Measurements from ENCODE around the gene DPF3. TPM values are rescaled to one million over a fixed set of nuclear protein-coding genes. Genes with fewer than 3 reads are reported as not detected.

The DPF3 gene
- total and polyA plus RNA-seq, 2 donors, result 0.71 to 2.2 TPM

DNA sequence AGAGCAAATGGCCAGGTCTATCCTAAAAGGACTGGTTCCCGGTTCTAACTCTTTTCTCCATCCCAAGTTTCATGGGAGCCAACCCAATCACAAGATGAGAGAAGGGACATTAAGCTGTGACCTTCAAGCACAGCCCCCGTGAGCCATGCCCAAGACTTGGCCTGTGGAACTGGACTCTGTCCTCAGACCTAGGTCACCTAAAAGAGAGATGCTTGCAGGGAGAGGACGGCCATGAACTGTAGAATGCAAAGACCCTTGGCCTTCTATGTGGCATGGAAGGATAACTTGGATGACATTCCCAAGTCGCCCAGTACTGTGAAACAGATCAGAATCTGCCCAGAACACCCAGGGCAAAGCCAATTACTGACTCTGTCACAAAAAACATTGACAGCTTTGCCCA, 263.5 kb downstream of the DPF3 start:
- WGBS, result 92% methylated on average over 4 of the region's 4 CpGs
- no peak for DNase-seq (ENCODE audit: extremely low spot score)
- Histone ChIP-seq H3K4me3 (ENCODE audit: low read depth, low read length) (no peak overlapping the region), H3K36me3 (ENCODE audit: insufficient read depth) (no peaks in the 10 kb centered on the region), H3K4me1 (ENCODE audit: insufficient read depth) (no peaks in the 10 kb centered on the region), H3K27ac (ENCODE audit: low read depth) (no peak overlapping the region)

DNA sequence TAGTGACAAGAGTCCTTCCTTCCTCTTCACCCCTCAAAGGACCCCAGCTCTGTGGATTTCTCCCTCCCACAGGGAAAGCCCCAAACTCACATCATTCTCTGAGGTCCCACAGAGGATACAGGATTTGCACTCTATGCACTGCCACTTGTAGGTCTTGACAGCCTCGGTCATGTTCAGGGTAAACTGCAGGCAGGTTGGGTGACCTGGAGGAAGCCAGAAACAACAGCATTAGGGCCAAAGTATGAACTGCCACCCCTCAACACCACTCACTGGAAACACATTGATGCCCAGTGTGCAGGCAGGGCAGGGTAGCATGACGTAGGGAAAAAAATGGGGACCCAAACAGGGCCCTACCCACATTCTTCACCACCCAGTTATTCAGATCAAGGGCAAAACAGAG, 264.4 kb downstream of the DPF3 start:
- H3K27ac ChIP-seq (ENCODE audit: low read depth), result no peak overlapping the region
- no peaks in the 10 kb centered on the region for H3K36me3 ChIP-seq (ENCODE audit: insufficient read depth)
- H3K4me1 ChIP-seq (ENCODE audit: insufficient read depth), result no peaks in the 10 kb centered on the region
- H3K4me3 ChIP-seq (ENCODE audit: low read depth, low read length), result no peak overlapping the region
- DNase-seq (ENCODE audit: extremely low spot score), result no peak
- WGBS, result 92% methylated on average over 2 of the region's 2 CpGs

DNA sequence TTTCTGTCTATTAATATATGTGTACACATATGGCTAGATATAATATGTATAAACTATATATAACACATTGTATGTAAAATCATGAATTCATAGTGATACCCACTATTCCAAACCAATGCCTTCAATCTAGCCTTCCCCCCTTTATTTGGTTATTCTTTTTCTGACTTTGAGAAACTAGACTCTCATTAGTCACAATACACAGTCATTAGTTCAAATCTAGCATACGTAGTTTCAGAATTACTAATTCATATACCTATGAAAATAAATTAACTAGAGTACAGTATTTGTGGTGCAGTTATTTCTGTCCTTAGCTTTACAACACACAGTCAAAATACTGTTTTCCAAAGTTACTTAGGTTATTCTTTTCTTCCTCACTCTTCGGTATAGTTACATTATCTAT, 268.2 kb downstream of the DPF3 start:
- 95% methylated on average over 2 of the region's 2 CpGs for WGBS
- H3K4me1 ChIP-seq (ENCODE audit: insufficient read depth), result no peaks in the 10 kb centered on the region
- DNase-seq (ENCODE audit: extremely low spot score), result no peak

DNA sequence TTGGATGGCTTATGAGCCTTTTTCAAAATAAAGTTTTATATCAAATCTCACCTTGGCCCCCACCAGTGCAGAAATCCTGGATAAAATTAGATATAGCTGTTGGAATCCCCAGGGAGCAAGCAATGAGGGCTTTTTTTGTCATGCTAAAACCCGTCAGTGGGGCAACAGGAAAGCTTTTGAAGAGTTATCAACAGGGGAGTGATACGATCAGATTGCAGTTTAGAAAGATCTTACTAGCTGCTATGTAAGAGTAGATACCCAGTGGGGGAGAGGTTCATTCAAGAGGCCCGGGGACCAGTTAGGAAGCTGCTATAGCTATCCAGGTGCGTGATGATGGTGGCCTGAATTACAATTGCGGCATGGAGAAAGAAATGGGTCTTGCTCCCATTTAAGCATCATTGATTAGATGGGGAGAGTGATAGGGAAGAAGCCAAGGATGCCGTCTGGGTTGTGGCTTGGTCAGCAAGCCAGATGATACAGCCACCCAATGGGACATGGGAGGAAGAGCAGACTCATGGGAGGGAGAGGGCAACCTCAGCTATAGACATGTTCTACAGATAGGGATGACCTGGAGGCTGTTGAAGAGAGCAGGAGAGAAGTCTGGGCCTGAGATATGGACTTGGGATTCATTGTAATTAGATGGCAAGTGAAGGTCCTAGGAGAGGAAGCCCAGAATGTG, 272.4 kb downstream of the DPF3 start:
- Histone ChIP-seq H3K27ac (ENCODE audit: low read depth) (no peak overlapping the region), H3K4me3 (ENCODE audit: low read depth, low read length) (no peak overlapping the region), H3K36me3 (ENCODE audit: insufficient read depth) (no peaks in the 10 kb centered on the region), H3K4me1 (ENCODE audit: insufficient read depth) (no peaks in the 10 kb centered on the region)
- WGBS, result 69% methylated on average over 6 of the region's 6 CpGs
- DNase-seq (ENCODE audit: extremely low spot score), result no peak

More for the DNA sequence above, 268.2 kb downstream of the DPF3 start:
- no peak overlapping the region for H3K27ac ChIP-seq (ENCODE audit: low read depth)
- H3K36me3 ChIP-seq (ENCODE audit: insufficient read depth), result no peaks in the 10 kb centered on the region
- no peak overlapping the region for H3K4me3 ChIP-seq (ENCODE audit: low read depth, low read length)

DNA sequence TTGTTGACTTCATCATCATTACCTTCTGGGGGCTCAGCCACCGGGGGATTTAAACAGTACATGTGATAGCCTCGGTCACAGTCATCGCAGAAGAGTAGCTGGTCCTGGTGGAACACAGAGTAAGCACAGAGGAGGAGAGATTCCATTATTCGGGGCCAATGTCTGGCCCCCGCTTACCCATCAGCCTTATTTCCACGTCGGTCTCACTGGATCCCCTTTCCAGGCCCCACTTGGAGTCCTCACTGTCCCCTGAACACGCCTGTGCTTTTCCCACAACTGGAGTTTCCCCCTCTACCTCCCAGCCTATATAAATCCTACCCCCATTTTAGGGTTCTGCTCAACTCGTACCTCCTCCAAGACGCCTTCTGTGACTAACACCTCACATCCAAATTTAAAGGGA, 274.0 kb downstream of the DPF3 start:
- Histone ChIP-seq H3K4me1 (ENCODE audit: insufficient read depth) (no peaks in the 10 kb centered on the region), H3K27ac (ENCODE audit: low read depth) (no peak overlapping the region), H3K36me3 (ENCODE audit: insufficient read depth) (no peaks in the 10 kb centered on the region), H3K4me3 (ENCODE audit: low read depth, low read length) (no peak overlapping the region)
- WGBS, result 93% methylated on average over 10 of the region's 10 CpGs
- no peak for DNase-seq (ENCODE audit: extremely low spot score)

DNA sequence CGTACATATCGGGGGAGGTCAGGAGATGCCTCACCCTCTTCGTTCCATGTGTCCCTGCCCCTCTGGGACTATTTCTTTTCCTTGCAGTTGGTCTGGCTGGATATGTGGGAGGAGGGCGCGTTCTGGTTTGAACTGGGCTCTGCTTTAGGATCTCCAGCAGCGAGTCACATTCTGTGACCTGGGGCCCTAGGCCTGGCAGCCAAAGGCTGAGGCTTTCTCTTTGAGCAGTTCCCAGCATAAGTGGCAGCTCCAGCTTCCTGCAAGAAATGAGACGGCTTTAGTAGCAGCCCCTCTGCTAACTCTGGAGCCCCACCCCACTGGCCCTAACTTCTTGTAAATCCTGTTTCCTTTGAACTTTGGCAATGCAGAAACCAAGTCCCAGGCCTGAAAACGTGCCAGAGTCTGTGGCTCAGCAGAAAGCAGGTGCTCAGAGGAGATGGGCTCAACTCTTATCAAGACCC, 274.8 kb downstream of the DPF3 start:
- H3K36me3 ChIP-seq (ENCODE audit: insufficient read depth), result no peaks in the 10 kb centered on the region
- H3K27ac ChIP-seq (ENCODE audit: low read depth), result no peak overlapping the region
- 76% methylated on average over 8 of the region's 8 CpGs for WGBS
- no peak for DNase-seq (ENCODE audit: extremely low spot score)
- H3K4me1 ChIP-seq (ENCODE audit: insufficient read depth), result no peaks in the 10 kb centered on the region
- no peak overlapping the region for H3K4me3 ChIP-seq (ENCODE audit: low read depth, low read length)

DNA sequence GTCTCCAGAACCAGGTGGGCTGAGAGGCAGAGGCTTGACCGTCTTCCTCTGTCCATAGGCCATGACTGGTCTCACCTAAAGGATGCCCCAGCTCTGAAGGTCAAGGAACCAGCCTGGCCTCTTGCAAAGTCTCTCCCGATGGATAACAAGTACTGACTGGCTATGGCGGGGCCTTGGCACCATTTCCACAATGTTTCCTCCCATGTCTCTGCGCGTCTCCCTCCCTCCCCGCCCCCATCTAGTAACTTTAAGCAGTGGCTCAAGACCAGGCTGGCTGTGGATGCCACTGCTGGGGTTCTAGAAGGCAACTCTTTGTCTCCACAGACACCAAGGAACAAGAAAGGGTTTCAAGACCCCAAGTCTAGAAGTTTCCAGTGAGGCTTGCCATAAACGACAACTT, 275.5 kb downstream of the DPF3 start:
- H3K36me3 ChIP-seq (ENCODE audit: insufficient read depth), result no peaks in the 10 kb centered on the region
- H3K4me1 ChIP-seq (ENCODE audit: insufficient read depth), result no peaks in the 10 kb centered on the region
- no peak for DNase-seq (ENCODE audit: extremely low spot score)
- no peak overlapping the region for H3K27ac ChIP-seq (ENCODE audit: low read depth)
- H3K4me3 ChIP-seq (ENCODE audit: low read depth, low read length), result no peak overlapping the region
- 92% methylated on average over 7 of the region's 7 CpGs for WGBS

DNA sequence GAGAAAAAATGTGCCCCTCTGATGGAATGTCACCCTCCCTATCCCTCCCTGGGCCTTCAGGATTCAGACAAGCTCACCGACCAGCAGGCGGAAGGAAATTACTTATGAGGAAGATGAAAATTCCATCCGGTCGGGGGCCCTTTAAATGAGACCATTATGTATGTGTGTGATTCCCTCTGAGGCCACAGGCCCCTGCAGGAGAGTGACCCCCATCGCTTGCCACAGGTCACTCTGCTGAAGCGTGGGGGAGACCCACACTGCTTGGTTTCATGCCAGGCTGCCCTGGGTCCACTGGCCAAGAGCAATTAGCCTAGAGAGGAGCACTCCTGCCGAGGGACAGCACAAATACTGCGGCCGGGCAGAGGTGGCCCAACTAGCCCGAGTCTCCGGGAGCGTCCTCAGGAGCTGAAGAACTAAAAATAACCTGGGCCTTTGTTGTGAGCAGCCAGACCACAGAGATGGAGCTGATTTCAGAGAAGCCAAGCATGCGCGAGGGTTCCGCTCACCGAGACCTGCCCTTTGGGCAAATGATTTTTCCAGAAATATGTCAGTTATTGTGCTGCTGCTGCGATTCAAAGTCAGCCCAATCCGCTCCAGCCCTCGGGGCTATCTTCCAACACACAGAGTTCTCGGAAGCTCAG, 276.4 kb downstream of the DPF3 start:
- WGBS, result 63% methylated on average over 20 of the region's 20 CpGs
- Histone ChIP-seq H3K36me3 (ENCODE audit: insufficient read depth) (no peaks in the 10 kb centered on the region), H3K4me1 (ENCODE audit: insufficient read depth) (no peaks in the 10 kb centered on the region), H3K4me3 (ENCODE audit: low read depth, low read length) (no peak overlapping the region), H3K27ac (ENCODE audit: low read depth) (no peak overlapping the region)
- no peak for DNase-seq (ENCODE audit: extremely low spot score)

DNA sequence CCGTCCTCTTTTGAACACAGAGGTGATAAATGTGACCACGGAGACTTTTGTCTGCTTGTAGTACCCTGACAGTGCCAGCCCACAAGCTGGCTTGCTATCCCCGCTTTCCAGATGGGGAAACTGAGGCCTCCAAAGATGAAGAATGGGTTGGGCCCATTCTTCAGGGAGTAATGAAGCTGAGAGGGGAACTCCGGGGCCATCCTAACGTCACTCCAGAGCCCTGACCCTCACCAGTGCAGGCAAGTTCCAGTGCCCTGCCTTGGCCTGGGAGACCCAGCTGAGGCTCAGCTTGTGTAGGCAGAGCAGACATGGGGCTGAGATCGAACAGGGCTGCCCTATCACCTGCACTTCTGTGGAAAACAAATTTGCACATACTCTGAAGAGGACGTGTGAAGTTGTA, 277.1 kb downstream of the DPF3 start:
- no peaks in the 10 kb centered on the region for H3K36me3 ChIP-seq (ENCODE audit: insufficient read depth)
- H3K27ac ChIP-seq (ENCODE audit: low read depth), result no peak overlapping the region
- no peak overlapping the region for H3K4me3 ChIP-seq (ENCODE audit: low read depth, low read length)
- no peaks in the 10 kb centered on the region for H3K4me1 ChIP-seq (ENCODE audit: insufficient read depth)
- WGBS, result 84% methylated on average over 7 of the region's 7 CpGs
- DNase-seq (ENCODE audit: extremely low spot score), result no peak

DNA sequence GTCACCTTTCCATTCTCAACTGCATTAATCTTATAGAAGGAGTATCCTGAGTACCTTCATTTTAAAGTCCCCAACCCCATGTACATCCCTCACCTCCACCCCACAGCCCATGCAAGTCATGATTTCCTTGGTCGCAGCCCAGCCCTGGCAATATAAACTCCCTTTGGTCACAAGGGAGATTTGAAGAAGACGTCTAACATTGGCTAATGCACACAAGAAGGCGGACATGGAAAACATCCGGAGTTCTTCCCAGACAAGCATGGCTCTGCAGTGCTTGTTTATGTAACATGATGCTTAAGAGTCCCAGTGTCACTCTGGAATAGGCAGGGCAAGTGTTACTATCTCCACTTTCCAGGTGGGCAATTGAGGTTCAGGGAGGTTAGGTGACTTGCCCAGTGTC, 277.6 kb downstream of the DPF3 start:
- Histone ChIP-seq H3K4me3 (ENCODE audit: low read depth, low read length) (no peak overlapping the region), H3K4me1 (ENCODE audit: insufficient read depth) (no peaks in the 10 kb centered on the region), H3K36me3 (ENCODE audit: insufficient read depth) (no peaks in the 10 kb centered on the region), H3K27ac (ENCODE audit: low read depth) (no peak overlapping the region)
- WGBS, result 57% methylated on average over 4 of the region's 4 CpGs
- no peak for DNase-seq (ENCODE audit: extremely low spot score)

DNA sequence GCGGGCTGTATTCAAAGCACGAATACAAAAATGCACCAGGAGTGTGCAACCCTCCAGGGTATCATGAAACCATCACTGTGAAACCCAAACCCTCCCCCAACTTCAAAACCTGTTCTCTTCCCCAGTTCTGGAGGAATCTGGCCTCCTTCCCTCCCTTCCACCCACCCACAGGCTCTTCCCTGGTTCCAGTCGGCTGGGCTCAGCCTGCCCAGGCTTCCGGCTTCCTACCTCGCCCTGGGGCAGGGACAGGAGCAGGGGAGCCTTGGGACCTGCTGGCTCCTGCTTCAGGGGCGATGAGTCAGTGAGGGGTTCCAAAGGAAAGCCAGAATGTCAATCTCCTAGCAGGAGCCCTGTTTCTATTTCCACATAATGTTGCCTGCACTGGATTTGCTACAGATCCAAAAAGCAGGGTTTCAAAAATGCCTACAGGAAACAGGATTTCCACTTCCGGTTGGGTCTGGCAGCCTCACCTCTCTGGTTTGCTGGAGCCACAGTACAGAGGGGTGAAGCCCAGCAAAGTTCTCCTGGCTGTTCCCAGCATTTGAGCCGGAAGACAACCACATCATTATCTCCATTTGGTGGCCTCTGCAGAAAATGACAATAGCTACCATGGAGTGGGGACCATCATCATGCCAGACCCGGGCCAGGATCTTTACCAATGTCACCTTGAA, 278.3 kb downstream of the DPF3 start:
- Histone ChIP-seq H3K4me3 (ENCODE audit: low read depth, low read length) (no peak overlapping the region), H3K4me1 (ENCODE audit: insufficient read depth) (no peaks in the 10 kb centered on the region), H3K36me3 (ENCODE audit: insufficient read depth) (no peaks in the 10 kb centered on the region), H3K27ac (ENCODE audit: low read depth) (no peak overlapping the region)
- DNase-seq (ENCODE audit: extremely low spot score), result no peak
- 68% methylated on average over 9 of the region's 9 CpGs for WGBS

DNA sequence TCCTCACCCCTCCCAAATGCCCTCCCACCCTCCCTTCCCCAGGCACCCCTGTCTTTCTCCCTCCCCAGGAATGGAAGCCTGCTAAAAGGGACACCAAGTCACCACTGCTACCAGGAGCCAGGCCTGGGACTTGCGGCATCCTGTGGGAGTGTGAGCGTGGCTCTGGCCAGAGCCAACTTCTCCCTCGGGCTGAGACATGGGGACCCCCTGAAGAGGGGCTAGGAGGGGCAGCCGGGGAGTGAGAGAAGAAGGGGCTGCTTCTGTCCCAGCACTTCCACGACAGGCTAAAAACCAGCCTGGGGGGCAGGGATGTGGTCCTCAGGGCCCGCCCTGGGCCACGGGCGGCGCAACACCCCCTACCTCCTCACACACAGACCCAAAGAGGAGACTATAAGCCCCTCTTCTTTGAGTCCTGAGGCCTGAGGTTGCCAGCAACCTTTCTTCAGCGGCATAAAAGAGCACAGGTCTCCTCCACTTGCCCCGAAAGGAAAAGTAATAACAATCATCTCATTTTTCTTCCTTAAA, 278.9 kb downstream of the DPF3 start:
- H3K36me3 ChIP-seq (ENCODE audit: insufficient read depth), result no peaks in the 10 kb centered on the region
- no peak overlapping the region for H3K4me3 ChIP-seq (ENCODE audit: low read depth, low read length)
- 76% methylated on average over 11 of the region's 11 CpGs for WGBS
- H3K27ac ChIP-seq (ENCODE audit: low read depth), result no peak overlapping the region
- H3K4me1 ChIP-seq (ENCODE audit: insufficient read depth), result no peaks in the 10 kb centered on the region
- DNase-seq (ENCODE audit: extremely low spot score), result no peak

DNA sequence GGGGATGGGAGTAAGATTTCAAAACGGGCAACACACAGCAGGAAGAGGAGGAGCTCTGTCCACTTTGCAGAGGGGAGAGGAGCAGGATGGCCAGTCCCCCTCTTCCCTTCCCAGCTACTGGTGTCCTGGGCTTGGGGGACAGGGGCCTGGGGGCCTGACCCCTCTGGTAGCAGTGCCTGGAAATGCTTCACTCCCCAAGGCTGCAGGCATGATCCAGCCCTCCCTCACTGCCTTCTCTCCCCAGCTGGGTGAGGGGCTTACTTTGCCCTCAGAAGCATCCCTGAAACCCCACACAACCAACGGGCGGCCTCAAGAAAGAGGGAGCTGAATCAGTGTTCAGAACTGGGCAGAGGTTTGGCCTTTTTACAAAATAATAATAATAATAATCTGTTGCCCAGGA, 279.5 kb downstream of the DPF3 start:
- Histone ChIP-seq H3K4me1 (ENCODE audit: insufficient read depth) (no peaks in the 10 kb centered on the region), H3K36me3 (ENCODE audit: insufficient read depth) (no peaks in the 10 kb centered on the region), H3K4me3 (ENCODE audit: low read depth, low read length) (no peak overlapping the region), H3K27ac (ENCODE audit: low read depth) (no peak overlapping the region)
- 80% methylated on average over 3 of the region's 3 CpGs for WGBS
- DNase-seq (ENCODE audit: extremely low spot score), result no peak

DNA sequence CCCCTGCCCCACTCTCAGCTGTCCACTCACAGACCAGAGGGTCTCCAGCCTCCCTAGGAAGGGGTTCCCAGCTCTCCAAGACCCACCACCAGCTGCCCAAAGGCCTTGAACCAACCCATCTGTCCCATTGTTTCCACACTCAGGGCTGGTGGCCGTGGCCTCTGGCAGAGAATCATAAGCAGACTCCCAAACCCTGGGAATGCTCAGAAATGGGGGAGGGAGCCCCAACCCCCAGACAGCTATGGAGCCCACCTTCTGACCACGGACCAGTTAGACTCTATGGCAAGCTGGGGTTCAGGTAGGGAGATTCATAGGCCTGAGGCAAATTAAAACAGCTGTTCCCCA, 280.0 kb downstream of the DPF3 start:
- 85% methylated on average over 2 of the region's 2 CpGs for WGBS
- Histone ChIP-seq H3K36me3 (ENCODE audit: insufficient read depth) (no peaks in the 10 kb centered on the region), H3K4me3 (ENCODE audit: low read depth, low read length) (no peak overlapping the region), H3K27ac (ENCODE audit: low read depth) (no peak overlapping the region), H3K4me1 (ENCODE audit: insufficient read depth) (no peaks in the 10 kb centered on the region)
- DNase-seq (ENCODE audit: extremely low spot score), result no peak
